Adipocyte (in vitro differentiated cells): ENCODE results near the gene MEMO1.
"Not testable (repeated sequence)": the region's sequence is repeated elsewhere in the genome, so short reads cannot be mapped to it uniquely, and the experiment has no call there.

Experiments used
- DNase-seq: peaks from one replicate; pipeline ENCODE4 v3.0.0-alpha.2; 2015; ENCODE audit warnings: low read depth
- H3K27me3 ChIP-seq: replicated peaks from 2 replicates; pipeline ENCODE4 v1.7.0; 2013; ENCODE audit warnings: mild to moderate bottlenecking, low read length, moderate library complexity; ENCODE audit not compliant: control insufficient read depth, insufficient read depth
- H3K36me3 ChIP-seq: 2 replicates; pipeline ENCODE4 v1.7.0; 2013; ENCODE audit warnings: low read length, mild to moderate bottlenecking, moderate library complexity; ENCODE audit not compliant: control insufficient read depth, insufficient read depth, severe bottlenecking
- H3K4me1 ChIP-seq: 2 replicates; pipeline ENCODE4 v1.7.0; 2013; ENCODE audit warnings: mild to moderate bottlenecking, low read length, moderate library complexity; ENCODE audit not compliant: control insufficient read depth, insufficient read depth
- H3K4me3 ChIP-seq: 2 replicates; pipeline ENCODE4 v1.7.0; 2013; ENCODE audit warnings: mild to moderate bottlenecking, low read length, moderate library complexity
- H3K9ac ChIP-seq: 2 replicates; pipeline ENCODE4 v1.7.0; 2013; ENCODE audit warnings: mild to moderate bottlenecking, low read length, moderate library complexity
- H3K9me3 ChIP-seq: 2 replicates; pipeline ENCODE4 v1.7.0; 2013; ENCODE audit warnings: mild to moderate bottlenecking, low read length, moderate library complexity; ENCODE audit not compliant: control insufficient read depth

MEMO1 gene

GRCh38 chr2:32011485-32011960 is 715 bp upstream of the MEMO1 start:
- DNase-seq, result no peak

GRCh38 chr2:32010280-32010669 is 533 bp downstream of the MEMO1 start:
- H3K36me3 ChIP-seq, H3K9me3 ChIP-seq, H3K4me3 ChIP-seq, H3K27me3 ChIP-seq, DNase-seq: not testable (repeated sequence)
- peaks cover 23% of the 10 kb centered on the region for H3K4me1 ChIP-seq
- peak overlapping the region; percentile 42 for H3K9ac ChIP-seq

More at GRCh38 chr2:32011485-32011960, 715 bp upstream of the MEMO1 start:
- peaks cover 23% of the 10 kb centered on the region for H3K4me1 ChIP-seq
- peak overlapping the region; percentile 96 for H3K9ac ChIP-seq
- no peaks in the 10 kb centered on the region for H3K9me3 ChIP-seq
- peak overlapping the region; percentile 91 for H3K4me3 ChIP-seq
- H3K36me3 ChIP-seq, result no peaks in the 10 kb centered on the region
- H3K27me3 ChIP-seq, result no peaks in the 10 kb centered on the region

DNA sequence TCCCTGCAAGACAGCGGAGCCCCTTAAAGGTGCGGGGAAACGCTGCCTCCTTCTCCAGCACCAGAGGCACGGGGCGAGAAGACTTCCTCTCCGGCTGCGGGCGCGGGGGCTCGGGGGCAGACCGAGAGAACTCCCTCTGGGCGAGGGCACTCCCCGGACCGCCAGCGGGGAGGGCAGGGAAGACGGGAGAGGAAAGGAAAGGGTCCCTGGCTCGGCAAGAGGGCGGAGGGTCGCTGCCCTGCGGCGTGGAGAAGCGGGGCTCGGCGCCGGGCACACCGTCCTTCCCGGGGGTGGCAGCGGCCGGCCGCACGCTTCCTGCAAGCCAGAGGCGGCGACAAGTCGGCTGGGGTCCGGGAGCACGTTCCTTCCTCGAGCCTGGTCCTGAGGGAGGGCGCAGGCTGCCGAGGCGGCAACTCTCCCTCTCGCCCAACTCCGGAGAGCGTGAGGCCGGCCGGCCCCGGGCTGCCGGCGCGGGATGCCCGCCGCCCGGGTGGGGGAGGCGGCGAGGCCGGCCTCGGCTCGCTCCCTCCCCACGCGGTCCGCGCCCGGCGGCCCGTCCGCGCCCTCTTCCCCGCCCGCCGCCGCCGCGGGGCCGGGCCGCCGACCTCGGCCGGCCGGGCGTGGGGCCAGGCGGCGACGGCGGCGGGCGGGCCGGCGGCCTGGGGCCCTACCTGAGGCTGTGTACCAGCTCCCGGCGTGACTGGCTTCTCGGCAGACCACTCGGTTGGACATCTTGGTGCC is 1.1 kb downstream of the MEMO1 start:
- no peaks in the 10 kb centered on the region for H3K27me3 ChIP-seq
- H3K4me3 ChIP-seq, result peak overlapping the region; percentile 96
- peak; percentile 70 for DNase-seq
- no peaks in the 10 kb centered on the region for H3K9me3 ChIP-seq
- no peaks in the 10 kb centered on the region for H3K36me3 ChIP-seq
- H3K9ac ChIP-seq, result peak overlapping the region; percentile 91
- H3K4me1 ChIP-seq, result peaks cover 23% of the 10 kb centered on the region

- no peaks in the 10 kb centered on the region for H3K9me3 ChIP-seq
- no peaks in the 10 kb centered on the region for H3K36me3 ChIP-seq
- H3K27me3 ChIP-seq, result no peaks in the 10 kb centered on the region
- peak; percentile 55 for DNase-seq
- peaks cover 23% of the 10 kb centered on the region for H3K4me1 ChIP-seq
- peak overlapping the region; percentile 96 for H3K4me3 ChIP-seq
- H3K9ac ChIP-seq, result peak overlapping the region; percentile 91
Measured at GRCh38 chr2:32008805-32009515, 1.8 kb downstream of the MEMO1 start.

DNA sequence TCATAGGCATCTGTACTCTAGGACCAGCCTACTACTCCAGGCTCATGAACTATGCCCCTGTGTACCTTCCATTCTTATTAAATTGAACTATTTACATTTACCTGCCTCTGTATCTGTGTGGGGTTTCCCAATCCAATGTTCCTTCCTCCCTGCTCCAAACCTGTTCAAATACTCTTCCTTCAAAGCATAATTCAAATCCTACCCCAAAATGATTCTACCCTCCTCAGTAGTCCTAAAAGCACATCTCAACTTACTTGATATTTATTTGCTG is 3.8 kb downstream of the MEMO1 start:
- Histone ChIP-seq H3K4me1 (peaks cover 23% of the 10 kb centered on the region), H3K27me3 (no peaks in the 10 kb centered on the region), H3K36me3 (no peaks in the 10 kb centered on the region), H3K9me3 (no peaks in the 10 kb centered on the region), H3K9ac (no peak overlapping the region), H3K4me3 (no peak overlapping the region)
- DNase-seq, result no peak

GRCh38 chr2:32005371-32005976 is 5.3 kb downstream of the MEMO1 start:
- H3K9me3 ChIP-seq, result no peaks in the 10 kb centered on the region
- H3K27me3 ChIP-seq, result no peaks in the 10 kb centered on the region
- peaks cover 18% of the 10 kb centered on the region for H3K4me1 ChIP-seq
- no peak overlapping the region for H3K9ac ChIP-seq
- H3K4me3 ChIP-seq, result no peak overlapping the region
- H3K36me3 ChIP-seq, result no peaks in the 10 kb centered on the region
- no peak for DNase-seq

DNA sequence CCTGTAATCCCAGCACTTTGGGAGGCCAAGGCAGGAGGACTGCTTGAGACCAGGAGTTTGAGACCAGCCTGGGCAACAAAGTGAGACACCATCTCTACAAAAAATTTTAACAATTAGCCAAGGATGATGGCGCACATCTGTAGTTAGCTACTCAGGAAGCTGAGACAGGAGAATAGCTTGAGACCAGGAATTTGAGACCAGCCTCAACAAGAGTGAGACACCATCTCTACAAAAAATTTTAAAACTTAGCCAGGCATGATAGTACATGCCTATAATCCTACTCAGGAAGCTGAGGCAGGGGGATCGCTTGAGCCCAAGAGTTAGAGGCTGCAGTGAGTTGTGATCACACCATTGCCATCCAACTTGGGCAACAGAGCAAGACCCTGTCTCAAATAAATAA is 7.0 kb downstream of the MEMO1 start:
- H3K9ac ChIP-seq, result no peak overlapping the region
- no peak overlapping the region for H3K4me3 ChIP-seq
- no peaks in the 10 kb centered on the region for H3K27me3 ChIP-seq
- H3K4me1 ChIP-seq, result peaks cover 15% of the 10 kb centered on the region
- no peaks in the 10 kb centered on the region for H3K36me3 ChIP-seq
- no peak for DNase-seq
- H3K9me3 ChIP-seq, result no peaks in the 10 kb centered on the region

DNA sequence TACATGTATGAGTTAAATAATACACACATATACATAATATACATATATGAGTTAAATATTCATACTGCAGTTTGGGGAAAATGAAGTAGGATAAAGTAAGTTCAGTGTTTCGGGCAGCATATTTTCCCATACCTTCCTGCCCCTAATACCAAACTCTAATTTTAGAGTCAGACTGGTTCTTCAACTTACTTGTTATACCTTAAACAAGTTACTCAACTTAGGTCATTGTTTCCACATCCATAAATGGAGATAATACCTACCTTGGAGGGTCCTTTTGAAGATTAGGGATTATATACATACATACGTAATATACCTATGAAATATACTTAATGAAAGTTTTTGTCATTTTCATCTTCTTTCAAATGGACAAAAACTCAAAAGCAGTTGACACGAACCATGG is 8.4 kb downstream of the MEMO1 start:
- DNase-seq, result no peak
- no peaks in the 10 kb centered on the region for H3K27me3 ChIP-seq
- no peaks in the 10 kb centered on the region for H3K9me3 ChIP-seq
- no peak overlapping the region for H3K9ac ChIP-seq
- no peaks in the 10 kb centered on the region for H3K36me3 ChIP-seq
- peaks cover 4% of the 10 kb centered on the region for H3K4me1 ChIP-seq
- H3K4me3 ChIP-seq, result no peak overlapping the region

DNA sequence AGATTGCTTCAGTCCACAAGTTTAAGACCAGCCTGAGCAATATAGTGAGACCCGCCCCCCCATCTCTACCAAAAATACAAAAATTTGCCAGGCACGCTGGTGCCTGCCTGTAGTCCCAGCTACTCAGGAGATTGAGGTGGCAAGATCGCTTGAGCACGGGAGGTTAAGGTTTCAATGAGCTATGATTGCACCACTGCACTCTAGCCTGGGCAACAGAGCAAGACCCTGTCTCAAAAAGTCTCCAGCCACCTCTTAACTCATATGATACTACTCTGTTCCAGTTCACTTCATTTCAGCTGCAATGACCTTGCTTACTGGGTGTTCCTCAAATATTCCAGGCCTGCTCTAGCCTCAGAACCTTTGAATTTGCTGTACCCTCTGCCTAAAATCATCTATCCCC is 11.4 kb downstream of the MEMO1 start:
- Histone ChIP-seq H3K4me3 (no peak overlapping the region), H3K9me3 (no peaks in the 10 kb centered on the region), H3K36me3 (no peaks in the 10 kb centered on the region), H3K4me1 (peaks cover 14% of the 10 kb centered on the region), H3K27me3 (no peaks in the 10 kb centered on the region), H3K9ac (no peak overlapping the region)
- DNase-seq, result no peak

DNA sequence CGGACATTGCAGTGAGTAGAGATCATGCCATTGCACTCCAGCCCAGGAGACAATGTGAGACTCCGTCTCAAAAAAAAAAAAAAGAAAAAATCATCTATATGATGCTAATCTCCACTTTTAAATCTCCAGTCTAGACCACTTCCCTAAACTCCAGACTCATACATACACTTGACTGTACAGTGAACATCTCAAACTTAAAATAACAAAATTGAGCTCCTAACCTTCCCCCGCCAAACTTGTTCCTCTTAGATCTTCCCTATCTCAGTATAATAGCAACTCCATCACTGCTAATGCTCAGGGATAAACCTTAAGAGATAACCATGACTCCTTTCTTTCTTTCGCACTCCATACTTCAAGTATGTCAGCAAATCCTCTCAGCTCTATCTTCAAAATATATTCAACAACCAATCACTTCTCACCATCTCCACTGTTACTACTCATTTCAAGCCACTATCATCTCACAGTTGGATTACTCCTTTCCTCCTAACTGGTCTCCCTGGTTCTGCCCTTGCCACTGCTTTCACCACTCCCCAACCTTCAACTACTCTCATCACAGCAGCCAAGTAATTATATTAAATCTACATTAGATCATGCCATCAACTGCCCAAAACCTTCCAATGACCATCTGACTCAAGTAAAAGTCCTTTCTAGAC is 12.0 kb downstream of the MEMO1 start:
- no peak for DNase-seq
- H3K9me3 ChIP-seq, result no peaks in the 10 kb centered on the region
- peaks cover 14% of the 10 kb centered on the region for H3K4me1 ChIP-seq
- no peaks in the 10 kb centered on the region for H3K27me3 ChIP-seq
- no peak overlapping the region for H3K4me3 ChIP-seq
- H3K9ac ChIP-seq, result no peak overlapping the region
- H3K36me3 ChIP-seq, result no peaks in the 10 kb centered on the region

- DNase-seq, result no peak
- Histone ChIP-seq H3K9me3 (no peaks in the 10 kb centered on the region), H3K9ac (no peak overlapping the region), H3K4me3 (no peak overlapping the region), H3K36me3 (no peaks in the 10 kb centered on the region), H3K27me3 (no peaks in the 10 kb centered on the region), H3K4me1 (peaks cover 14% of the 10 kb centered on the region)
Measured at GRCh38 chr2:31997653-31998052, 13.2 kb downstream of the MEMO1 start.
